ENCODE data around the gene SLC7A1. TPM values are rescaled to one million over a fixed set of nuclear protein-coding genes. Genes with fewer than 3 reads are reported as not detected.

SLC7A1 gene
- total and polyA plus RNA-seq, 2 of the 4 experiments (the other 2 are of a cell fraction) = 9.7 to 22.3 TPM

- Histone ChIP-seq H2BK120ac (ENCODE audit: low read depth, low read length) (no peak overlapping the region), H3K4ac (ENCODE audit: low read depth, low read length) (no peak overlapping the region), H2BK15ac (ENCODE audit: low read depth, low read length) (no peak overlapping the region), H3K27me3 (ENCODE audit: control insufficient read depth, insufficient read depth, low read length) (peaks cover 53% of the 10 kb centered on the region), H4K5ac (ENCODE audit: low read depth, low read length) (no peak overlapping the region), H3K23ac (ENCODE audit: low read depth, low read length) (no peak overlapping the region), H3K9ac (ENCODE audit: low read depth, low read length) (no peak overlapping the region), H4K20me1 (ENCODE audit: insufficient read depth, low read length) (no peaks in the 10 kb centered on the region; the same call in 1 of the 2 replicates), H3K14ac (replicated peaks; ENCODE audit: low read depth, low read length) (no peak overlapping the region), H3K4me3 (ENCODE audit: insufficient read depth, low read depth, low read length) (no peak overlapping the region), H3K56ac (ENCODE audit: extremely low read depth, insufficient read depth, low read length) (no peak overlapping the region), H3K9me1 (ENCODE audit: insufficient read depth, low read length) (peaks cover 10% of the 10 kb centered on the region; the same call in 1 of the 2 replicates), H3K27ac (ENCODE audit: insufficient read depth, low read length) (no peak overlapping the region), H2AK9ac (replicated peaks; ENCODE audit: low read depth, low read length, poor library complexity) (no peak overlapping the region), H2BK20ac (ENCODE audit: low read depth, low read length) (no peak overlapping the region), H3K9me3 (ENCODE audit: control insufficient read depth, insufficient read depth, low read length) (no peaks in the 10 kb centered on the region), H3K79me1 (ENCODE audit: low read depth in 1 of 2, low read length in 2 of 2) (no peaks in the 10 kb centered on the region), H3K4me1 (ENCODE audit: control insufficient read depth, insufficient read depth, low read length) (no peaks in the 10 kb centered on the region), H4K91ac (ENCODE audit: insufficient read depth, low read depth, low read length) (no peak overlapping the region), H2AK5ac (ENCODE audit: low read depth, low read length) (no peak overlapping the region), H2AFZ (replicated peaks; ENCODE audit: low read length, poor library complexity) (no peak overlapping the region), H2BK5ac (ENCODE audit: low read depth, low read length, poor library complexity, severe bottlenecking) (no peak overlapping the region), H3K36me3 (ENCODE audit: control insufficient read depth, insufficient read depth, low read length) (no peaks in the 10 kb centered on the region), H3K18ac (ENCODE audit: low read depth, low read length) (no peak overlapping the region), H3K4me2 (ENCODE audit: low read depth, low read length) (no peak overlapping the region), H4K8ac (ENCODE audit: low read depth in 2 of 2, low read length in 2 of 2) (no peak overlapping the region)
- BruUV-seq (replicated peaks) = no TSS peak
- in situ Hi-C loops (cut with MboI; ENCODE audit: low sequenced_read_pairs) (no loop called here), intact Hi-C loops (cut with micrococcal nuclease) (no loop called here), dilution Hi-C loops (cut with HindIII; ENCODE audit: low sequenced_read_pairs, unreplicated experiment) (no loop called here)
- 77% methylated on average over 8 of the region's 14 CpGs; no CpG with 5 or more reads in 1 of the 2 experiments for WGBS, 2 experiments (ENCODE audit: extremely low coverage in 2 of 2, insufficient read length in 1 of 2)
- ChIA-PET CTCF (no interaction called here), POLR2A (ENCODE audit: unreplicated experiment) (no interaction called here)
- TF ChIP-seq, protein P1, sequence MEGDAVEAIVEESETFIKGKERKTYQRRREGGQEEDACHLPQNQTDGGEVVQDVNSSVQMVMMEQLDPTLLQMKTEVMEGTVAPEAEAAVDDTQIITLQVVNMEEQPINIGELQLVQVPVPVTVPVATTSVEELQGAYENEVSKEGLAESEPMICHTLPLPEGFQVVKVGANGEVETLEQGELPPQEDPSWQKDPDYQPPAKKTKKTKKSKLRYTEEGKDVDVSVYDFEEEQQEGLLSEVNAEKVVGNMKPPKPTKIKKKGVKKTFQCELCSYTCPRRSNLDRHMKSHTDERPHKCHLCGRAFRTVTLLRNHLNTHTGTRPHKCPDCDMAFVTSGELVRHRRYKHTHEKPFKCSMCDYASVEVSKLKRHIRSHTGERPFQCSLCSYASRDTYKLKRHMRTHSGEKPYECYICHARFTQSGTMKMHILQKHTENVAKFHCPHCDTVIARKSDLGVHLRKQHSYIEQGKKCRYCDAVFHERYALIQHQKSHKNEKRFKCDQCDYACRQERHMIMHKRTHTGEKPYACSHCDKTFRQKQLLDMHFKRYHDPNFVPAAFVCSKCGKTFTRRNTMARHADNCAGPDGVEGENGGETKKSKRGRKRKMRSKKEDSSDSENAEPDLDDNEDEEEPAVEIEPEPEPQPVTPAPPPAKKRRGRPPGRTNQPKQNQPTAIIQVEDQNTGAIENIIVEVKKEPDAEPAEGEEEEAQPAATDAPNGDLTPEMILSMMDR (conservative IDR thresholded peaks at IDR 0.05; ENCODE audit: low read depth, low read length) = no peak
- no peak for ATAC-seq (ENCODE audit: low read depth)
- DNase-seq = no peak
These were observed 105.6 kb downstream of the SLC7A1 start for GRCh38 chr13:29489650-29490560.
